MCF 10A (cell line): Measurements from ENCODE around the gene FLYWCH1. TPM values are rescaled to one million over a fixed set of nuclear protein-coding genes. Genes with fewer than 3 reads are reported as not detected.

Experiments
- BruUV-seq: library from RNA; stranded (reverse); fragments of 400-500 nt; replicated peaks from 2 replicates; lab custom pipeline; 2021; lab: Mats Ljungman, UMichigan
- CTCF ChIA-PET: fragments of 300-600 bp; sonication (Branson Sonifier 250); formaldehyde crosslinking; extraction: SDS; loops from one replicate; lab custom pipeline; 2021; ENCODE audit warnings: antibody characterized with exemption, inconsistent platforms; lab: Yijun Ruan, JAX
- POLR2A ChIA-PET: fragments of 300-600, 350-650 bp; sonication (Branson Sonifier 250); formaldehyde crosslinking; extraction: SDS; loops from one replicate; lab custom pipeline; 2020; ENCODE audit warnings: antibody characterized with exemption, inconsistent platforms; lab: Yijun Ruan, JAX
- DNase-seq: peaks from one replicate; pipeline ENCODE4 v3.0.0-alpha.2; 2018; ENCODE audit not compliant: unreplicated experiment
- H3K27ac Mint-ChIP-seq: one replicate; pipeline ENCODE4 v1.8.0; 2022; ENCODE audit warnings: mild to moderate bottlenecking, low read depth, mixed read lengths; ENCODE audit not compliant: unreplicated experiment
- H3K27me3 Mint-ChIP-seq: one replicate; pipeline ENCODE4 v1.8.0; 2022; ENCODE audit warnings: mixed read lengths; ENCODE audit not compliant: insufficient read depth, unreplicated experiment
- H3K36me3 Mint-ChIP-seq: one replicate; pipeline ENCODE4 v1.8.0; 2022; ENCODE audit warnings: mild to moderate bottlenecking, moderate library complexity, mixed read lengths; ENCODE audit not compliant: insufficient read depth, unreplicated experiment
- H3K4me1 Mint-ChIP-seq: one replicate; pipeline ENCODE4 v1.8.0; 2022; ENCODE audit warnings: mixed read lengths; ENCODE audit not compliant: insufficient read depth, unreplicated experiment
- H3K4me3 Mint-ChIP-seq: one replicate; pipeline ENCODE4 v1.8.0; 2022; ENCODE audit warnings: mild to moderate bottlenecking, moderate library complexity, mixed read lengths; ENCODE audit not compliant: unreplicated experiment
- H3K9me3 Mint-ChIP-seq: one replicate; pipeline ENCODE4 v1.8.0; 2022; ENCODE audit warnings: mixed read lengths; ENCODE audit not compliant: unreplicated experiment
- intact Hi-C: fragments of 100-400 bp; cut with micrococcal nuclease; formaldehyde crosslinking; loops from 2 replicates; pipeline ENCODE4 v1.14.1; 2022
- total RNA-seq: library from RNA; stranded (reverse); gene quantifications from 2 replicates; pipeline ENCODE4 v1.2.3, GENCODE V29; 2022
- TF ChIP-seq, protein P1 (sequence below): fragments of 200-600 bp; IDR thresholded peaks from one replicate; pipeline ENCODE4 v1.8.0; 2022; ENCODE audit warnings: antibody characterized with exemption, mild to moderate bottlenecking; ENCODE audit not compliant: unreplicated experiment

FLYWCH1 gene
- total RNA-seq, 1 experiment from 2014 or later, result 76.3 TPM

DNA sequence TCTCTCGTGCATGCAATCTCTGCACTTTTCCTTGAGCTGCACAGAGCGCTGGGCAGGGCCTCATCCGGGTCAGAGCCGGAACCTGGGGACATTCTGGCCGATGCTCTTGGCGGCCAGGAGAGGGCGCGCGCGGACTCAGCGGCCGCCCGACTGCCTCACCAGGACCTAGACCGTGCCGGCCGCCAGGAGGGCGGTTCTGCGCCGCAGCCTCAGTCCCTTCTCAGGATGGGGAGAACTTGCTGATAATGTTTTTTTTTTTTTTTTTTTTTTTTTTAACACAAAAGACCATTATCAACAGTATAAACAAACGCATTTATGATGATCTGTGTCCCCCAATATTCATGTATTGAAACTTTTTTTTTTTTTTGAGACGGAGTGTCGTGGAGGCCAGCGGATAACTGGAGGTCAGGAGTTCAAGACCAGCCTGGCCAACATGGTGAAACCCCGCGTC is 36.8 kb upstream of the FLYWCH1 start:
- ChIA-PET POLR2A (interaction anchor here (1.0 kb wide), 2 partner anchors 52 to 97 kb away, joined by 3 to 4 read pairs; partner anchors contain the start of gene ELOB), CTCF (interaction anchor here (0.5 to 2.2 kb wide), 8 partner anchors 16 to 156 kb away, joined by 3 to 20 read pairs (median 3); no protein-coding TSS in a partner anchor)
- no peak overlapping the region for H3K27ac Mint-ChIP-seq
- H3K4me3 Mint-ChIP-seq, result no peak overlapping the region
- H3K4me1 Mint-ChIP-seq, result no peaks in the 10 kb centered on the region
- BruUV-seq, result no TSS peak
- H3K36me3 Mint-ChIP-seq, result peaks cover 3% of the 10 kb centered on the region
- TF ChIP-seq, protein P1, sequence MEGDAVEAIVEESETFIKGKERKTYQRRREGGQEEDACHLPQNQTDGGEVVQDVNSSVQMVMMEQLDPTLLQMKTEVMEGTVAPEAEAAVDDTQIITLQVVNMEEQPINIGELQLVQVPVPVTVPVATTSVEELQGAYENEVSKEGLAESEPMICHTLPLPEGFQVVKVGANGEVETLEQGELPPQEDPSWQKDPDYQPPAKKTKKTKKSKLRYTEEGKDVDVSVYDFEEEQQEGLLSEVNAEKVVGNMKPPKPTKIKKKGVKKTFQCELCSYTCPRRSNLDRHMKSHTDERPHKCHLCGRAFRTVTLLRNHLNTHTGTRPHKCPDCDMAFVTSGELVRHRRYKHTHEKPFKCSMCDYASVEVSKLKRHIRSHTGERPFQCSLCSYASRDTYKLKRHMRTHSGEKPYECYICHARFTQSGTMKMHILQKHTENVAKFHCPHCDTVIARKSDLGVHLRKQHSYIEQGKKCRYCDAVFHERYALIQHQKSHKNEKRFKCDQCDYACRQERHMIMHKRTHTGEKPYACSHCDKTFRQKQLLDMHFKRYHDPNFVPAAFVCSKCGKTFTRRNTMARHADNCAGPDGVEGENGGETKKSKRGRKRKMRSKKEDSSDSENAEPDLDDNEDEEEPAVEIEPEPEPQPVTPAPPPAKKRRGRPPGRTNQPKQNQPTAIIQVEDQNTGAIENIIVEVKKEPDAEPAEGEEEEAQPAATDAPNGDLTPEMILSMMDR, result peak; percentile 94
- intact Hi-C loops, result loop anchor here (1.0 to 2.0 kb wide), 2 partner anchors 44 to 52 kb away; no protein-coding TSS in a partner anchor
- DNase-seq, result peak; percentile 77
- no peaks in the 10 kb centered on the region for H3K27me3 Mint-ChIP-seq
- H3K9me3 Mint-ChIP-seq, result no peaks in the 10 kb centered on the region

DNA sequence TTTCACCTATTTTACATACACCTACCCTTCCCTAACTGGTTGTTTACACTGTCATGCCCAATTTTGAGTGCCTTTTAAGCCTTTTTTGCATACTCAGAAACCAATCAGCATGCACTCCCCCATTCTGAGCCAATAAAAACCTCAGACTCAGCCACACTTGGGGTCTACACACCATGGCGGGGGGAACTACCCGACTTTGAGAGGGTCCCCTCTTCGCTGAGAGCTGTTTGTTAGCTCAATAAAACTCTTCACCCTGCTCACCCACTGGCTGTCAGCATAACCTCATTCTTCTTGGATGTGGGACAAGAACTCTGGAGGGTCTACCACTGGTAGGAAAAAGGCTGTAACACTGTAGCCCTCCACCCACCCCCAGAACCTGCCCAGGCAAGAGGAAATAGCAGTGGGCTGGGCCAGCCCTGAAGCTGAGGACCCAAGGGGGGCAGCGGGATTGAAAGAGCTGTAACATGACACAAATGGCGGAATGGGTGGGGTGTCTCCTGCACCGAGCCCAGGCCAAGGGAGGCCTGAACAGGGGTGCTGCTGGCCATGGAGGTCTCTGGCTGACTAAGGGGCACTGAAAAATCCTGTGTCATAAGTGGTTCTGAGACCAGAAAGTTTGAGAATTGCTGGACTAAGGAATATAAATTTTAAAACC is 31.8 kb upstream of the FLYWCH1 start:
- DNase-seq, result no peak
- TF ChIP-seq, protein P1, result no peak
- peaks cover 5% of the 10 kb centered on the region for H3K4me1 Mint-ChIP-seq
- H3K9me3 Mint-ChIP-seq, result no peaks in the 10 kb centered on the region
- no peaks in the 10 kb centered on the region for H3K27me3 Mint-ChIP-seq
- no peak overlapping the region for H3K4me3 Mint-ChIP-seq
- intact Hi-C loops, result no loop called here
- BruUV-seq, result no TSS peak
- H3K27ac Mint-ChIP-seq, result no peak overlapping the region
- ChIA-PET POLR2A (interaction anchor here (6.0 kb wide), 1 partner anchor 32 kb away, joined by 75 read pairs; the partner anchor contains the start of gene FLYWCH1), CTCF (interaction anchor here (0.7 to 1.5 kb wide), 2 partner anchors 12 to 15 kb away, joined by 3 to 7 read pairs; no protein-coding TSS in a partner anchor)
- H3K36me3 Mint-ChIP-seq, result peaks cover 6% of the 10 kb centered on the region

DNA sequence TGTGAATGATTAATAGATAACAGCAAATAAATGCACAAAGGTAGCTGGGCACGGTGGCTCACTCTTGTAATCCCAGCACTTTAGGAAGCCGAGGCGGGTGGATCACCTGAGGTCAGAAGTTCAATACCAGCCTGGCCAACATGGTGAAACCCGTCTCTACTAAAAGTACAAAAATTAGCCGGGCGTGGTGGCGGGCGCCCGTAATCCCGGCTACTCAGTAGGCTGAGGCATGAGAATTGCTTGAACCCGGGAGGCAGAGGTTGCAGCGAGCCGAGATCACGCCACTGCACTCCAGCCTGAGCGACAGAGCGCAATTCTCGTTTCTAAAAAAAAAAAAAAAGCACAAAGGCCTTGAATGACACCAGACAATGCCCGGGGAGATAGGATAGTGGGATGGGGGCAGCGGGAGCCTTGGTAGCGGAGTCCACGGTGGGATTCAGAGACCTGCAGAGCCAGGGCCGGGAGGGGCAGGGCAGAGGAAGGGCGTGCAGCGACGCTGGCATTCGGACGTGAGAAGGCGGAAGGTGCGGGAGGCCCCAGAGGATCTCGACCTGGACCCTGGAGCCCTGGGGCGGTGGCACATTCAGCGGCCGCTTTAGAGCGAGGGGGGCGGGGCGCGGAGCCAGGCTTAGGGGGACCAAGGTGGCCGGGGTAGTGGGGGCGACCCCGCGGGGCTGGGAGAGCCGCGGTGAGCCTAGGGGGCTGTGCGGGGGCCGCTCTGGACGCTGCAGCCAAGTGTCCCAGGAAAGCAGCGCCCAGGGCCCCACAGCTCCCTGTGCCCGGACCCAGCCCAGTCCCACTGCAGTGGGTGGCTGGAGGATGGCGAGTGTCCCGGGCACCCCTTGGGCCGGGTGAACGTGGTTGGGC is 29.7 kb upstream of the FLYWCH1 start:
- Mint-ChIP-seq H3K4me3 (peak overlapping the region; percentile 77), H3K27me3 (no peaks in the 10 kb centered on the region), H3K27ac (peak overlapping the region; percentile 73), H3K36me3 (peaks cover 6% of the 10 kb centered on the region), H3K4me1 (peaks cover 5% of the 10 kb centered on the region), H3K9me3 (no peaks in the 10 kb centered on the region)
- TF ChIP-seq, protein P1, result no peak
- intact Hi-C loops, result loop anchor here (2.0 kb wide), 1 partner anchor 37 kb away; no protein-coding TSS in a partner anchor
- ChIA-PET POLR2A (interaction anchor here (0.7 to 6.0 kb wide), 17 partner anchors 10 to 1411 kb away, joined by 3 to 75 read pairs (median 5); partner anchors contain the start of genes FLYWCH1 and SRRM2), CTCF (interaction anchor here (0.5 kb wide), 1 partner anchor 51 kb away, joined by 3 read pairs; no protein-coding TSS in a partner anchor)
- BruUV-seq, result no TSS peak
- peak; percentile 34 for DNase-seq
